Neuron (in vitro differentiated cells): ENCODE results near the gene SHLD1.
"Not testable (repeated sequence)": the region's sequence is repeated elsewhere in the genome, so short reads cannot be mapped to it uniquely, and the experiment has no call there.

Experiments
- H2AFZ ChIP-seq: one replicate; pipeline ENCODE4 v1.6.1; 2013; ENCODE audit warnings: low read depth, mild to moderate bottlenecking, inconsistent platforms, low read length, moderate library complexity
- H3K27me3 ChIP-seq: one replicate; pipeline ENCODE4 v1.6.1; 2013; ENCODE audit warnings: low read length; ENCODE audit not compliant: insufficient read depth
- H3K36me3 ChIP-seq: one replicate; pipeline ENCODE4 v1.6.1; 2013; ENCODE audit warnings: low read length; ENCODE audit not compliant: insufficient read depth
- H3K4me1 ChIP-seq: one replicate; pipeline ENCODE4 v1.6.1; 2013; ENCODE audit warnings: low read length; ENCODE audit not compliant: insufficient read depth
- H3K4me3 ChIP-seq: 2 replicates; pipeline ENCODE4 v1.5.1; 2013; ENCODE audit warnings: mild to moderate bottlenecking, low read length, moderate library complexity
- H3K9me3 ChIP-seq: one replicate; pipeline ENCODE4 v1.6.1; 2013; ENCODE audit warnings: low read length

Gene SHLD1

GRCh38 chr20:5749952-5750779 is at the start of gene SHLD1:
Gene SHLD1, plus strand, starts transcription at chr20:5750401. Its CDS starts 22,465 bp downstream, at chr20:5772866.
- Histone ChIP-seq H3K36me3 (no peaks in the 10 kb centered on the region), H3K9me3 (no peaks in the 10 kb centered on the region), H2AFZ (peak within 1 kb of the TSS; percentile 97), H3K4me1 (peaks cover 5% of the 10 kb centered on the region), H3K4me3 (peak within 1 kb of the TSS; percentile 89), H3K27me3 (no peaks in the 10 kb centered on the region)

- not testable (repeated sequence) for H3K4me1 ChIP-seq, H3K27me3 ChIP-seq, H3K9me3 ChIP-seq, H2AFZ ChIP-seq, H3K4me3 ChIP-seq, H3K36me3 ChIP-seq
Measured at GRCh38 chr20:5702339-5702738, 47.9 kb upstream of the SHLD1 start.

- Histone ChIP-seq H3K36me3 (no peaks in the 10 kb centered on the region), H3K4me1 (peaks cover 7% of the 10 kb centered on the region), H2AFZ (peak overlapping the region; percentile 94), H3K4me3 (peak overlapping the region; percentile 42), H3K9me3 (no peaks in the 10 kb centered on the region), H3K27me3 (no peaks in the 10 kb centered on the region)
Measured at GRCh38 chr20:5703681-5704101, 46.5 kb upstream of the SHLD1 start.

- Histone ChIP-seq H3K4me1 (peaks cover 7% of the 10 kb centered on the region), H2AFZ (no peak overlapping the region), H3K36me3 (no peaks in the 10 kb centered on the region), H3K27me3 (no peaks in the 10 kb centered on the region), H3K4me3 (no peak overlapping the region), H3K9me3 (no peaks in the 10 kb centered on the region)
Measured at GRCh38 chr20:5705827-5706226, 44.4 kb upstream of the SHLD1 start.

GRCh38 chr20:5706797-5707196 is 43.4 kb upstream of the SHLD1 start:
- Histone ChIP-seq H2AFZ (no peak overlapping the region), H3K36me3 (no peaks in the 10 kb centered on the region), H3K4me3 (no peak overlapping the region), H3K4me1 (peaks cover 7% of the 10 kb centered on the region), H3K27me3 (no peaks in the 10 kb centered on the region), H3K9me3 (no peaks in the 10 kb centered on the region)

- Histone ChIP-seq H3K4me3 (no peak overlapping the region), H3K4me1 (peaks cover 10% of the 10 kb centered on the region), H2AFZ (no peak overlapping the region), H3K36me3 (no peaks in the 10 kb centered on the region), H3K9me3 (no peaks in the 10 kb centered on the region), H3K27me3 (no peaks in the 10 kb centered on the region)
Measured at GRCh38 chr20:5710551-5710950, 39.6 kb upstream of the SHLD1 start.

- no peaks in the 10 kb centered on the region for H3K36me3 ChIP-seq
- no peak overlapping the region for H2AFZ ChIP-seq
- no peaks in the 10 kb centered on the region for H3K27me3 ChIP-seq
- H3K4me3 ChIP-seq, result no peak overlapping the region
- peaks cover 10% of the 10 kb centered on the region for H3K4me1 ChIP-seq
- H3K9me3 ChIP-seq, result no peaks in the 10 kb centered on the region
Measured at GRCh38 chr20:5714261-5715041, 35.8 kb upstream of the SHLD1 start.

GRCh38 chr20:5715071-5715841 is 34.9 kb upstream of the SHLD1 start:
- Histone ChIP-seq H3K27me3 (no peaks in the 10 kb centered on the region), H3K36me3 (no peaks in the 10 kb centered on the region), H3K4me1 (peaks cover 10% of the 10 kb centered on the region), H3K4me3 (no peak overlapping the region), H3K9me3 (no peaks in the 10 kb centered on the region), H2AFZ (no peak overlapping the region)

GRCh38 chr20:5716953-5717352 is 33.2 kb upstream of the SHLD1 start:
- Histone ChIP-seq H3K27me3 (no peaks in the 10 kb centered on the region), H3K9me3 (no peaks in the 10 kb centered on the region), H3K4me3 (no peak overlapping the region), H2AFZ (no peak overlapping the region), H3K4me1 (peaks cover 10% of the 10 kb centered on the region), H3K36me3 (no peaks in the 10 kb centered on the region)

- Histone ChIP-seq H3K4me1 (peaks cover 10% of the 10 kb centered on the region), H3K27me3 (no peaks in the 10 kb centered on the region), H3K4me3 (no peak overlapping the region), H2AFZ (no peak overlapping the region), H3K9me3 (no peaks in the 10 kb centered on the region), H3K36me3 (no peaks in the 10 kb centered on the region)
Measured at GRCh38 chr20:5718896-5719595, 31.2 kb upstream of the SHLD1 start.

- peaks cover 3% of the 10 kb centered on the region for H3K4me1 ChIP-seq
- no peaks in the 10 kb centered on the region for H3K9me3 ChIP-seq
- H3K27me3 ChIP-seq, result no peaks in the 10 kb centered on the region
- no peak overlapping the region for H2AFZ ChIP-seq
- no peaks in the 10 kb centered on the region for H3K36me3 ChIP-seq
- no peak overlapping the region for H3K4me3 ChIP-seq
Measured at GRCh38 chr20:5719861-5720403, 30.3 kb upstream of the SHLD1 start.

GRCh38 chr20:5720696-5721095 is 29.5 kb upstream of the SHLD1 start:
- Histone ChIP-seq H3K4me3 (no peak overlapping the region), H3K36me3 (no peaks in the 10 kb centered on the region), H3K4me1 (no peaks in the 10 kb centered on the region), H3K9me3 (no peaks in the 10 kb centered on the region), H3K27me3 (no peaks in the 10 kb centered on the region), H2AFZ (no peak overlapping the region)
